Omental fat pad (tissue), 4 donors: Measurements from ENCODE around the gene GPR55. TPM values are rescaled to one million over a fixed set of nuclear protein-coding genes. Genes with fewer than 3 reads are reported as not detected.

Source experiments
- ATAC-seq: fragments of 150-250 bp; one replicate; pipeline ENCODE4 v1.9.1; 2016; ENCODE audit warnings: mild to moderate bottlenecking, moderate library complexity; ENCODE audit not compliant: low FRiP score
- DNase-seq: peaks from one replicate; pipeline ENCODE4 v3.0.0-alpha.2; 2019; ENCODE audit warnings: low spot score
- total RNA-seq, 4 donors: library from RNA; depleted of rRNA; stranded (reverse); fragments of >200 nt; gene quantifications; one replicate each; pipeline ENCODE4 v1.1.0, GENCODE V29; 2016
- TF ChIP-seq, protein P1 (sequence below), 3 donors: fragments of 450-650 bp; IDR thresholded peaks; one replicate each; pipeline ENCODE4 v1.5.1; 2016 to 2017; ENCODE audit warnings: antibody characterized with exemption in 3 of 3, mild to moderate bottlenecking in 3 of 3, moderate library complexity in 2 of 3

Gene GPR55
- total RNA-seq, 4 donors from 2014 or later: 0.12 to 0.19 TPM; not detected in 2

DNA sequence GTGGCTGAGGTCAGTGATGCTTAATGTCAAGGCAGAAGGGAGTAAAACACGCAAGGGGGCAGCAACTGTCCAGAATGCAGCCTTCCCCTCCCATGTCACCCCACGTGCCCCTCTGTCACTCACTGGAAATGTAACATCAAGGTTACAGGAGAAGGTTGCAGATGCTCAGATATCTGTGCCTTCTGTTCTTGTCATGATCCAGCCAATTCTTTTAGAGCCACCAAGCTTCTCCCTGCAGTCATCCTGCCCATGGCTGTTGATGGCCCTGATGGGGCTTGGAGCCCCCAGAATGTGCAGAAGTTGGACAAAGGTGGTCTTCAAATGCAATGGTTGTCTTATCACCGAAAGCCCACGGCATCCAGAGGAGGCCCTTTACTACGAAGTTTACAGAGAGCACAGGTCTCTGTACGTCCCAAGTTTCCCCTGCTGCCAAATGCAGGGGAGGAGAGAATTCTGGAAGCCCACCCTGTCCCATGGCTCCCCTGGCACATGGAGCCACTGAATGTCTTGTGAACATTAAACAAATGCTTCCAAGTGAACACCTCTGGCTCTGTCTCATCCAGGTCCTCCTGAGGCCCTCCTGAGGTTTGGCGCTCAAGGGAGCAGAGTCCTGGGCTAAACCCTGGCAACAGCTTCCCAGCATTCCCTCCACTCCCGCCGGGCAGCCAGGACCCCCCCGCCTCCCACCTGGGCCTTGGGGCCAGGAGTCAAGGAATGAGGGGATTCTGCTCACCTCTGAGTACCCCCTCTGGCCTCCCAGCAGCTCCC is 4.5 kb upstream of the GPR55 start:
- DNase-seq (peak; percentile 8), ATAC-seq (no peak)
- TF ChIP-seq, protein P1, sequence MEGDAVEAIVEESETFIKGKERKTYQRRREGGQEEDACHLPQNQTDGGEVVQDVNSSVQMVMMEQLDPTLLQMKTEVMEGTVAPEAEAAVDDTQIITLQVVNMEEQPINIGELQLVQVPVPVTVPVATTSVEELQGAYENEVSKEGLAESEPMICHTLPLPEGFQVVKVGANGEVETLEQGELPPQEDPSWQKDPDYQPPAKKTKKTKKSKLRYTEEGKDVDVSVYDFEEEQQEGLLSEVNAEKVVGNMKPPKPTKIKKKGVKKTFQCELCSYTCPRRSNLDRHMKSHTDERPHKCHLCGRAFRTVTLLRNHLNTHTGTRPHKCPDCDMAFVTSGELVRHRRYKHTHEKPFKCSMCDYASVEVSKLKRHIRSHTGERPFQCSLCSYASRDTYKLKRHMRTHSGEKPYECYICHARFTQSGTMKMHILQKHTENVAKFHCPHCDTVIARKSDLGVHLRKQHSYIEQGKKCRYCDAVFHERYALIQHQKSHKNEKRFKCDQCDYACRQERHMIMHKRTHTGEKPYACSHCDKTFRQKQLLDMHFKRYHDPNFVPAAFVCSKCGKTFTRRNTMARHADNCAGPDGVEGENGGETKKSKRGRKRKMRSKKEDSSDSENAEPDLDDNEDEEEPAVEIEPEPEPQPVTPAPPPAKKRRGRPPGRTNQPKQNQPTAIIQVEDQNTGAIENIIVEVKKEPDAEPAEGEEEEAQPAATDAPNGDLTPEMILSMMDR (IDR thresholded peaks at IDR 0.05): no peak

DNA sequence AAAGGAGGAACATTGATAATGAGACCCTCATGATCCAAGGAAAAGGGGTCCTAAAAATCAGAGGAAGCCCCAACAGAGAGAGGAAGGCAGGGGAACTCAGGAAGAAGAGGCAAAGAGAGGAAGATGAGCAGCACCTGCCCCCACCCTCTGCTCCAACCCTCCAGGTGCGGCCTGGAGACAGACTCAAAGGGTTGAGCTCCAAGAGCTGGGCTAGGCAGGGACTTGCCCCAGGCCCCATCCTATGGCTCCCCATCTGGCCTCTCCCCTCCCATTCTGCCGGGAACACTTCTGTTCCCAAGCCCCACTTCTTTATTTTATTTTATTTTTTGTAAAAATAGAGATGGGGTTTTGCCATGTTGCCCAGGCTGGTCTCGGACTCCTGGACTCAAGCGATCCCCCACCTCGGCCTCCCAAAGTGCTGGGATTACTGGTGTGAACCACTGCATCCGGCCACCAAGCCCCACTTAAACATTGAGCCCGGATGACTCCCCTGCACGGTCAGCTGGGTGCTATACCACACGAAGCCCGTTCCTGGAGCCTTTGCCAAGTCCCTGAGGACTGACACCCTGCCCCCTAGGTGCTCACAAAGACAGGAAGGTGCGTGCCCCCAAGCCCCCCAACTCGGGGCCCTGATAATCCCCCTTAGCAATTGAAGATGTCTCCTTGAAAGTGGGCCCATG is 3.8 kb upstream of the GPR55 start:
- TF ChIP-seq, protein P1 (IDR thresholded peaks at IDR 0.05): no peak
- DNase-seq (peak; percentile 17), ATAC-seq (no peak)

DNA sequence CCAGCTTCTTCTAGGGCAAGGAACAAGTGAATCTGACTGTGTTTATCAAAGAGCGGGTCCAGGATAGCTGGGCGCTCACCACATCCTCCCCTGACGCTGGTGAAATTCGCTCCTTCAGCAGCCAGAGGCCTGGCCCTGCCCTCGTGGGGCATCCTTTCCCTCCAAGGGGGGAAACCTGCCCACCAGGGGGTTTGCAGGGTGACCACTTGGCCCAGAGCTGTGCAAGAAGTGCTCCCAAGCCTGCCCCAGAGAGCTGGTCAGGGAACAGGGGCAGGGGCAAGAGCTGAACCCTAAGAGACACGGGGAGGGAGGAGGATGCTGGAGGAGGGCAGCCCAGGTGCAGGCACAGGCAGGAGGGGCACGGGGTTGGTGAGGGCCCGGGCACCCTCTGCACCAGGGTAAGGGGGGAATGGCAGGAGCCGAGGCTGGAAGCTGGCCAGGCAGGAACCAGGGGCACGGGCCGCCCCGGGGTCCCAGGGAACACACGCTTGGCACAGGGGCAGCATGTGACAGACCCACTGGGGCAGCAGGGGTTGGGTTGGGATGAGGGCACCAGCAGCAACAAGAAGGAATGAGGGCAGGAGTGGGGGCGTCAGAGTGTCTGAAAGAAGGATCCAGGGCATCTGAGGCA is 2.8 kb upstream of the GPR55 start:
- no peak for ATAC-seq
- TF ChIP-seq, protein P1 (IDR thresholded peaks at IDR 0.05): no peak
- peak; percentile 10 for DNase-seq

DNA sequence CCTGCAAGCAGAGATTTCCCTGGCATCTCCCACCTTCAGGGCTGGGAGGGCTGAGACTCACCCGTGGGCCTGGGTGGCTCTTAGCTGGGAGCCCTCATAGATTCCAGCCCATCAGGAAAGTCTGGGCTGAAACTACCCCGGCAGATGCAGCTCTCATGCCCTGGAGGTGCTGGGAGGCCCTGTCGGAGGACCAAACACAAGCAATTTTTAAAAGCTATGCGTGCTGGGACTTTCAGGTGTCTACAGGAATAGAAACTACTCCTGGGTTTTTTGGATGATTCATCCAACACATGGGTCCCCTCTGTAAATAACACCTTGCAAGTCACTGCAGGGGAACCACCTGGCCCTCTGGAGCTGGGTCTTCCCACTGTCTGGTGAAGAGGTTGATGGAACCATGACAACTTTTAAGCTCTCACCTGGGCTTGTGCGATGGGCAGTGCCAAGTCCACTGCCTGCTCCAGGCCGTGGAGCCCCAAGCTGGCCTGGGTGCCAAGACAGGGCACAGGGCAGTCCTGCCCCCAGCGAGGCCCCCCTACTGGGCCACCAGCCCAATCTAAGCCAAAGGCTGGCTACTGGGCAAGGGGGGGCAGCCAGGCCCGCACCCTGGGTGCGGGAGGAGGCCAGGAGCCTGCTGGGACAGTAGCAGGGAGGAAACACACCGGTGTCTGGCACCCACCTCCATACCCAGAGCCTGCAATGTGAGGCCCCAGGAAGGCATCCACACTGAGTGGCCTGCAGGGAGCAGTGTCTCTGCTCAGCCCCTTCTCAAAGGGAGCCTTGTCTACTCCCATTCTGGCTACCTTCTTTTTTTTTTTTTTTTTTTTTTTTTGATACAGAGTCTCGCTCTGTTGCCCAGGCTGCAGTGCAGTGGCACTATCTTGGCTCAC is 1.1 kb upstream of the GPR55 start:
- TF ChIP-seq, protein P1 (IDR thresholded peaks at IDR 0.05): no peak
- DNase-seq (peak; percentile 5), ATAC-seq (no peak)

DNA sequence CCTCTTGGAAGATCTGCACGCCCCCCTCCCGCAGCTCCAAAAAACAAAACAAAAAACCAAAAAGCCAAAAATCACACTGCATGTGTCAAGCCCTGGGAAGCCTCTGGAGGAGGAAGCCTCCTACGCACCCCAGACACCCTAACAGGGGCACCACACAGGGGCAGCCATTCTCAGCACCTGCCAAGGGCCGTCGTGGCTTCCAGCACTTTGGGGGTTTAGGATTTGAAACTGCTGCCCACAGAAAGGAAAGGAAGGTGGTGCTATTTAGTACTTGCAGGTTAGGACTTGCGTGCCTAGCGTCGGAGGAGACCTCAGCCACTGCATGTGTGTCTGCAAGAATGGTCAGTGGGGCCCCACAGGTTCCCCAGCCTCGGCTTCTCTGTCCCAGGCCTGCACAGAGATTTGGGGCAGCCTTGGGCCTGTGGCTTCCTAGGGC is 419 bp upstream of the GPR55 start:
- TF ChIP-seq, protein P1 (IDR thresholded peaks at IDR 0.05): no peak
- ATAC-seq (no peak), DNase-seq (no peak)

DNA sequence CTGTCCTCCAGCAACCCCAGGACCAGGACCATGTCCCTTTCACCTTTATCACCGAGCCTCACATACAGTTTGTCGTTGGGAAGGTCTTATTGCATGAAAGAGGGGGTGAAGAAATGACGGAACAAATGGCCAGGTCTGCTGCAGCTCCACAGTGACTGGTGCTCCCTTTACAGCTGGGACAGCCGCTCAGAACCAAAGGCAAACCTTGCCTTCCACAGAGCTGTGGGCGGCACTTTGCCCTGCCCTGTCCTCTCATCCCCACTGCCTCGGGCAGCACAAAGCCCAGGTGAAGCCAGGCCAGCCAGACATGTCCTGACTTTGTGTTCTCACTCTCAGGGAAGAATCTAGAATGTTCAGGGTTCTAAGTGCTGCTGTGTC is 961 bp downstream of the GPR55 start:
- no peak for DNase-seq
- TF ChIP-seq, protein P1 (IDR thresholded peaks at IDR 0.05): no peak
- ATAC-seq: no peak
